PC-3 (cell line): ENCODE data around the gene CHRNA5. TPM values are rescaled to one million over a fixed set of nuclear protein-coding genes. Genes with fewer than 3 reads are reported as not detected.

Source experiments
- ATAC-seq: fragments of 200-7000 bp; cut with Tn5 transposase; 2 replicates; pipeline ENCODE4 v1.9.1; 2020; ENCODE audit warnings: mild to moderate bottlenecking, moderate library complexity
- BruUV-seq: library from RNA; stranded (reverse); fragments of 400-500 nt; replicated peaks from 2 replicates; lab custom pipeline; 2021; lab: Mats Ljungman, UMichigan
- CTCF ChIA-PET: fragments of 300-600 bp; sonication (Branson Sonifier 250); formaldehyde crosslinking; loops from one replicate; lab custom pipeline; 2022; ENCODE audit warnings: antibody characterized with exemption; lab: Charles Lee
- POLR2A ChIA-PET: fragments of 300-600 bp; sonication (Branson Sonifier 250); formaldehyde crosslinking; loops from one replicate; lab custom pipeline; 2022; ENCODE audit warnings: antibody characterized with exemption; ENCODE audit not compliant: unreplicated experiment; lab: Charles Lee
- DNase-seq: peaks from one replicate; pipeline ENCODE4 v3.0.0-alpha.2; 2015
- H2AFZ ChIP-seq: fragments of 300-600 bp; sonication (generic); 2 replicates; pipeline ENCODE4 v1.6.0; 2016; ENCODE audit warnings: antibody characterized with exemption, low read length
- H3F3A ChIP-seq: fragments of 300-600 bp; sonication (generic); one replicate; pipeline ENCODE4 v1.6.0; 2017; ENCODE audit warnings: antibody characterized with exemption, low read length, control low read depth, mild to moderate bottlenecking; ENCODE audit not compliant: unreplicated experiment
- H3K27ac ChIP-seq: fragments of 300-600 bp; sonication (generic); 2 replicates; pipeline ENCODE4 v1.5.1; 2016; ENCODE audit warnings: mild to moderate bottlenecking, low read length
- H3K27me3 ChIP-seq: fragments of 300-600 bp; sonication (generic); 2 replicates; pipeline ENCODE4 v1.6.1; 2016; ENCODE audit warnings: low read length, mixed read lengths
- H3K36me3 ChIP-seq: fragments of 300-600 bp; sonication (generic); 2 replicates; pipeline ENCODE4 v1.6.1; 2016; ENCODE audit warnings: low read depth, mixed run types, low read length, mixed read lengths
- H3K4me1 ChIP-seq: fragments of 300-600 bp; sonication (generic); 2 replicates; pipeline ENCODE4 v1.5.1; 2016; ENCODE audit warnings: low read length; ENCODE audit not compliant: insufficient read depth
- H3K4me2 ChIP-seq: fragments of 300-600 bp; sonication (generic); 2 replicates; pipeline ENCODE4 v1.6.0; 2016; ENCODE audit warnings: low read length
- H3K4me3 ChIP-seq: fragments of 300-600 bp; sonication (generic); 2 replicates; pipeline ENCODE4 v1.5.1; 2016; ENCODE audit warnings: mild to moderate bottlenecking, low read length, mixed read lengths
- H3K79me2 ChIP-seq: fragments of 300-600 bp; sonication (generic); 2 replicates; pipeline ENCODE4 v1.6.1; 2017; ENCODE audit warnings: low read length, mixed read lengths
- H3K9ac ChIP-seq: fragments of 300-600 bp; sonication (generic); 2 replicates; pipeline ENCODE4 v1.6.0; 2016; ENCODE audit warnings: mild to moderate bottlenecking, low read length
- H3K9me2 ChIP-seq: fragments of 300-600 bp; sonication (generic); replicated peaks from 2 replicates; pipeline ENCODE4 v1.6.1; 2016; ENCODE audit warnings: mixed run types, low read length, mixed read lengths
- H3K9me3 ChIP-seq: fragments of 300-600 bp; sonication (generic); 2 replicates; pipeline ENCODE4 v1.6.1; 2016; ENCODE audit warnings: low read length, mixed read lengths
- H4K20me1 ChIP-seq: fragments of 300-600 bp; sonication (generic); 2 replicates; pipeline ENCODE4 v1.6.1; 2016; ENCODE audit warnings: low read length, mixed read lengths
- EZH2 ChIP-seq: fragments of 300-600 bp; sonication (generic); IDR thresholded peaks from one replicate; pipeline ENCODE4 v1.6.1; 2017; ENCODE audit warnings: antibody characterized with exemption, mild to moderate bottlenecking, low read length; ENCODE audit not compliant: unreplicated experiment
- EZH2phosphoT487 ChIP-seq: fragments of 300-600 bp; sonication (generic); IDR thresholded peaks from 2 replicates; pipeline ENCODE4 v1.6.1; 2018; ENCODE audit warnings: mild to moderate bottlenecking, antibody characterized with exemption, low read length, borderline replicate concordance
- intact Hi-C: fragments of 100-400 bp; cut with micrococcal nuclease; formaldehyde crosslinking; loops from 2 replicates; pipeline ENCODE4 v1.9.0; 2023
- total RNA-seq: library from RNA; depleted of rRNA; stranded (reverse); fragments of >200 nt; gene quantifications from 2 replicates; pipeline ENCODE4 v1.2.3, GENCODE V29; 2014
- TF ChIP-seq, protein P1 (sequence below): fragments of 300-600 bp; sonication (generic); conservative IDR thresholded peaks from 2 replicates; pipeline ENCODE4 v1.5.1; 2017; ENCODE audit warnings: antibody characterized with exemption, low read depth, mild to moderate bottlenecking, low read length

CHRNA5 gene
- total RNA-seq, 1 experiment from 2014 or later, result 8.4 TPM

DNA sequence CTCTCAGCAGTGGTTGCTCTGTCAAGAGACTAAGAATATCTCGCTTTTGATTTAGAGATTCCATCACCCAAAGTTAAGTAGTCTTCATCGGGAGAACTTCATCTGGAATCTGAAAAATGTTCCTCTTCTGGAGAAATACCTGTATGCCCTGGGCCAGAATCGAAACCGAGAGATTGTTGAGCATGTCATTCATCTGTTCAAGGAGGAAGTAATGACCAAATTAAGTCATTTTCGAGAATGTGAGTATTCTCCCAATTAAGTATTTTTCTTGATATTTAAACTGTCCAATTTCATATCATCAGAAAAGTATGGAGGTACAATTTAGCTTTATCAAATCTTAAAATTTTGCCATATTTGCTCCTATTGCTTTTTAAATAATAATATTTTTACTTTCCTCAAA is 38.0 kb upstream of the CHRNA5 start:
- Histone ChIP-seq H4K20me1 (no peaks in the 10 kb centered on the region), H3K9ac (no peak overlapping the region), H3K79me2 (no peaks in the 10 kb centered on the region), H3K4me3 (no peak overlapping the region), H2AFZ (no peak overlapping the region), H3K4me1 (no peaks in the 10 kb centered on the region), H3K4me2 (no peak overlapping the region), H3K27ac (no peak overlapping the region), H3K27me3 (no peaks in the 10 kb centered on the region), H3K9me3 (no peaks in the 10 kb centered on the region), H3K36me3 (no peaks in the 10 kb centered on the region), H3K9me2 (no peaks in the 10 kb centered on the region), H3F3A (no peaks in the 10 kb centered on the region)
- CTCF ChIA-PET, result no interaction called here
- no peak for TF ChIP-seq EZH2
- TF ChIP-seq, protein P1, sequence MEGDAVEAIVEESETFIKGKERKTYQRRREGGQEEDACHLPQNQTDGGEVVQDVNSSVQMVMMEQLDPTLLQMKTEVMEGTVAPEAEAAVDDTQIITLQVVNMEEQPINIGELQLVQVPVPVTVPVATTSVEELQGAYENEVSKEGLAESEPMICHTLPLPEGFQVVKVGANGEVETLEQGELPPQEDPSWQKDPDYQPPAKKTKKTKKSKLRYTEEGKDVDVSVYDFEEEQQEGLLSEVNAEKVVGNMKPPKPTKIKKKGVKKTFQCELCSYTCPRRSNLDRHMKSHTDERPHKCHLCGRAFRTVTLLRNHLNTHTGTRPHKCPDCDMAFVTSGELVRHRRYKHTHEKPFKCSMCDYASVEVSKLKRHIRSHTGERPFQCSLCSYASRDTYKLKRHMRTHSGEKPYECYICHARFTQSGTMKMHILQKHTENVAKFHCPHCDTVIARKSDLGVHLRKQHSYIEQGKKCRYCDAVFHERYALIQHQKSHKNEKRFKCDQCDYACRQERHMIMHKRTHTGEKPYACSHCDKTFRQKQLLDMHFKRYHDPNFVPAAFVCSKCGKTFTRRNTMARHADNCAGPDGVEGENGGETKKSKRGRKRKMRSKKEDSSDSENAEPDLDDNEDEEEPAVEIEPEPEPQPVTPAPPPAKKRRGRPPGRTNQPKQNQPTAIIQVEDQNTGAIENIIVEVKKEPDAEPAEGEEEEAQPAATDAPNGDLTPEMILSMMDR, result no peak
- TF ChIP-seq EZH2phosphoT487, result no peak
- intact Hi-C loops, result no loop called here
- no TSS peak for BruUV-seq
- POLR2A ChIA-PET, result no interaction called here
- ATAC-seq, result no peak
- no peak for DNase-seq

DNA sequence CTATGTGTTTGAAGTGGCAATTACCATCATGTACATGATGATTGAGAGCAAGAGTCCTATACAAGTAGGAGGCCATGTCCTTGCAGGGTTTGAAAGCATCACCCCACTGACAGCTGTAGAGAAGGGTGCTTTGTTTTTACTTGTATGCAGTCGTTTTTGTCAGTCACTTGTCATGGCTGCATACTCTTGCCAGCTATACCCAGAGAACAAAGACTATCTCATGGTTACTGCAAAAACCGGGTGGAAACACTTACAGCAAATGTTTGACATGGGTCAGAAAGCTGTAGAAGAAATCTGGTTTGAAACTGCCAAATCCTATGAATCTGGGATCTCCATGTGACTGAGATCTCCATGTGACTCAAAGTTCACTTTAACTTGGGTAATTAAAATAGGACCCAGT is 32.0 kb upstream of the CHRNA5 start:
- Histone ChIP-seq H3K36me3 (no peaks in the 10 kb centered on the region), H3K4me2 (no peak overlapping the region), H3K79me2 (no peaks in the 10 kb centered on the region), H3K27ac (no peak overlapping the region), H2AFZ (no peak overlapping the region), H3K9me3 (no peaks in the 10 kb centered on the region), H3F3A (no peaks in the 10 kb centered on the region), H3K9ac (no peak overlapping the region), H4K20me1 (no peaks in the 10 kb centered on the region), H3K4me1 (no peaks in the 10 kb centered on the region), H3K9me2 (no peaks in the 10 kb centered on the region), H3K27me3 (no peaks in the 10 kb centered on the region), H3K4me3 (no peak overlapping the region)
- intact Hi-C loops, result no loop called here
- ChIA-PET POLR2A (no interaction called here), CTCF (no interaction called here)
- ATAC-seq, result no peak
- TF ChIP-seq EZH2 (no peak), EZH2phosphoT487 (no peak)
- TF ChIP-seq, protein P1, result no peak
- no TSS peak for BruUV-seq
- no peak for DNase-seq

DNA sequence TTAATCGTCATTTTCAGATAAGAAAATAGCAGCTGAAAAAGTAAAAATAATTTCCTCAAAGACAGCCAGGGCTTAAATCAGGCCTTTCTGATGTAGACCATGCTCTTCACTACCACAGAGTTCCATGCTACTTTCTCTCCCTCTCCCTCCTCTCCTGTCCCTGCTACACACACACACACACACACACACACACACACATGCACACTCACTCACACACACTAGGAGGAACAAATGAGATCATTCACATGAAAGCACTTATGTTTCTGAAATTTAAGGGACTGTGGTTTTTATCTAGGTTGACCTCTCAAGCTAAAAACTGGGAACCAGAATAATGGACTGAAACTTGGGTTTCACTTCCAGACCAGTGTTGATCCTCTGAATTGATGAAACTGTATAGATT is 29.2 kb upstream of the CHRNA5 start:
- TF ChIP-seq, protein P1, result no peak
- TF ChIP-seq EZH2 (no peak), EZH2phosphoT487 (no peak)
- H3K27me3 ChIP-seq, result no peaks in the 10 kb centered on the region
- H3K4me1 ChIP-seq, result peaks cover 3% of the 10 kb centered on the region; the same call in 1 of the 2 replicates
- no peak overlapping the region for H2AFZ ChIP-seq
- no peaks in the 10 kb centered on the region for H4K20me1 ChIP-seq
- H3K36me3 ChIP-seq, result no peaks in the 10 kb centered on the region
- H3K27ac ChIP-seq, result no peak overlapping the region
- H3K9me3 ChIP-seq, result no peaks in the 10 kb centered on the region
- no peak for DNase-seq
- ChIA-PET POLR2A (interaction anchor here (0.6 kb wide), 1 partner anchor 17 kb away, joined by 3 read pairs; no protein-coding TSS in a partner anchor), CTCF (no interaction called here)
- H3K4me2 ChIP-seq, result no peak overlapping the region
- H3K4me3 ChIP-seq, result no peak overlapping the region
- no TSS peak for BruUV-seq
- H3K79me2 ChIP-seq, result peaks cover 10% of the 10 kb centered on the region
- ATAC-seq, result no peak
- intact Hi-C loops, result no loop called here
- H3F3A ChIP-seq, result no peaks in the 10 kb centered on the region
- H3K9me2 ChIP-seq, result no peaks in the 10 kb centered on the region
- H3K9ac ChIP-seq, result no peak overlapping the region
